HG02763 (cell line): ENCODE results near the gene PLA2G4D.

Experiments
- ATAC-seq: cut with Tn5 transposase; IDR thresholded peaks from one replicate; pipeline ENCODE4 v1.9.1; 2021; ENCODE audit warnings: mild to moderate bottlenecking, moderate library complexity; ENCODE audit not compliant: unreplicated experiment

The PLA2G4D gene

GRCh38 chr15:42094512-42094963, at the start of gene PLA2G4D:
TSS of gene PLA2G4D (minus strand) at chr15:42094562. CDS start at chr15:42094459, 103 bp downstream.
- ATAC-seq = no peak

GRCh38 chr15:42143356-42143755, 49.0 kb upstream of the PLA2G4D start:
- no peak for ATAC-seq

GRCh38 chr15:42141795-42142667, 47.7 kb upstream of the PLA2G4D start:
- no peak for ATAC-seq

GRCh38 chr15:42141246-42141645, 46.9 kb upstream of the PLA2G4D start:
- ATAC-seq = no peak

GRCh38 chr15:42140383-42141070, 46.2 kb upstream of the PLA2G4D start:
- ATAC-seq = no peak

- ATAC-seq = no peak
These were observed 45.2 kb upstream of the PLA2G4D start for GRCh38 chr15:42139596-42139995.

GRCh38 chr15:42138968-42139386, 44.6 kb upstream of the PLA2G4D start:
- ATAC-seq = no peak

- ATAC-seq = no peak
These were observed 44.0 kb upstream of the PLA2G4D start for GRCh38 chr15:42138411-42138810.

GRCh38 chr15:42137461-42138261, 43.3 kb upstream of the PLA2G4D start:
- no peak for ATAC-seq

- ATAC-seq = no peak
These were observed 42.2 kb upstream of the PLA2G4D start for GRCh38 chr15:42136513-42136912.

GRCh38 chr15:42135351-42135750, 41.0 kb upstream of the PLA2G4D start:
- no peak for ATAC-seq

- no peak for ATAC-seq
These were observed 40.4 kb upstream of the PLA2G4D start for GRCh38 chr15:42134617-42135245.

- no peak for ATAC-seq
These were observed 39.6 kb upstream of the PLA2G4D start for GRCh38 chr15:42133886-42134502.

GRCh38 chr15:42133356-42133755, 39.0 kb upstream of the PLA2G4D start:
- no peak for ATAC-seq

GRCh38 chr15:42131826-42132806, 37.8 kb upstream of the PLA2G4D start:
- ATAC-seq = no peak

GRCh38 chr15:42131006-42131405, 36.6 kb upstream of the PLA2G4D start:
- no peak for ATAC-seq

GRCh38 chr15:42130246-42130986, 36.1 kb upstream of the PLA2G4D start:
- no peak for ATAC-seq

GRCh38 chr15:42129364-42129763, 35.0 kb upstream of the PLA2G4D start:
- no peak for ATAC-seq
